CD4-positive, alpha-beta T cell treated with Interferon alpha-2 for 1 hour (primary cell): ENCODE data around the gene CBLN4.

Experiments
- DNase-seq, 2 donors: peaks; one replicate each; pipeline ENCODE4 v3.0.0-alpha.2; 2020 to 2022

The CBLN4 gene

DNA sequence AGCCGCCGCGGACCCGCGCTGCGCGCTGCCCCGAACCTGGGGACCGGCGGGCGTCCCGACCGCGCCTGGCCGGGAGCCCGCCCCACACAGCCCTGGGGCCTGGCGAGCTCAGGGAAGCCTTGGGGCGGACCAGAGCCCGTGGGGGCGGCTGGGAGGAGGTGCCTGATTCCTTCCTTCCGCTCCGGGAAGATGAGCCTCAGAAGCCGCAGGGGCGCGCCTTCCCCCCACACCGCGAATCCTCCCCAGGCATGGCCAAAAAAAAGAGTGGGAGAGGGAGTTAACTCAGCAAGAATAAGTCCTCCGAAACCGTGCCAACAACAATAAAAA, at the start of gene CBLN4:
CBLN4 (minus strand) TSS at position 131 of the 327 bp plus-strand sequence. CDS start 1,348 bp downstream, outside the sequence.
- DNase-seq, result no peak

DNA sequence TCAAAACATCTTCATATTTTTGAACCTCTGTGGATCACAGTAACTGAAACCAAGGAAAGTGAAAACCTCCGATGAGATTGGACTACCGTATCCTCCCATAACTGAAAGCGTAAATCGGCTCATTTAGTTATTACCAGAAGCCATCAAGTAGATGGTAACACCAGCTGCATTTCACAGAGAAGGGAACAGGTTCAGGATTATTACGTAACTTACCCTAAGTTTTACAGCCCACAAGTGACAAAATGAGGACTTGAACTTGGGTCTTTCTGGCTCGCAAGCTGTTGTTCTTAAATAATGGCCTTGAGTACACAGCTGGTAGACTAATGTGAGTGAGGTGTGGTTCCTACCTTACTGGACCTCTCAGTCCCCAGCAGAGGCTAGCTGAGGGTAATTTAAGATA, 37.9 kb upstream of the CBLN4 start:
- DNase-seq, result no peak

DNA sequence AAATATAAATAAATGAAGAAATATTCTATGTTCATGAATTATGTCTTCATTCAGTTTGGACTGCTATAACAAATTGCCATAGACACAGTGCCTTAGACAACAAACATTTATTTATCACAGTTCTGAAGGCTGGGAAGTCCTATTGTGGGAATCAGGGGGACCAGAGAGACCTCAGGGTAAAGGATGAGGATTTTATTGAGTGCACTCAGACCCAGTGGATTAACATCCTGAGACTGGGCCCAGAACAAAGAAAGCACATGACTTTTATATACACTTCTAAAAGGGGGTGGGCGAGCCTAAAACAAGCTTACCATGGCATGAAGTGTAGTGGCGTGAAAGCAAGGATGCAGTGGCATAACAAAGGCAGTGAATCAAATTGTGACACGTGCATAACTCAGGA, 26.9 kb upstream of the CBLN4 start:
- DNase-seq, result peak in 1 of 2 donors; percentile 2

DNA sequence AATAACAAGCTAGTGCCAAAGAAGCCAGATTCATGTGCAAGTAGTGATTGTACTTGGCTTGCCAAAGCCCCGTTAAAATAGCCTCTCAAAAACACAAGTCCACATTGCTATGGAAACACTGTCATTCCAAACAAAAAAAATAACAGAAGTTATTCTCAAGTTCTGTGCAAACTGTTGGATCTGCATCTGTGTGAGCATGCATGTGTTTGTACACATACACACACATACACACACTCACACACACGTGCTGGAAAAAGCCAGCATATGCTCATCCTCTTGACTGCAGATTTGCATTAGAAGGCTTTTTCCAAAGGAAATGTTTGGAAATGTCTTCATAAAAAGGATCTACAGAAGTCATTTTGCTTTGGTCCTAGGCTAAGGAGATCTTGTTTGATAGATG, 13.4 kb upstream of the CBLN4 start:
- DNase-seq, result no peak

DNA sequence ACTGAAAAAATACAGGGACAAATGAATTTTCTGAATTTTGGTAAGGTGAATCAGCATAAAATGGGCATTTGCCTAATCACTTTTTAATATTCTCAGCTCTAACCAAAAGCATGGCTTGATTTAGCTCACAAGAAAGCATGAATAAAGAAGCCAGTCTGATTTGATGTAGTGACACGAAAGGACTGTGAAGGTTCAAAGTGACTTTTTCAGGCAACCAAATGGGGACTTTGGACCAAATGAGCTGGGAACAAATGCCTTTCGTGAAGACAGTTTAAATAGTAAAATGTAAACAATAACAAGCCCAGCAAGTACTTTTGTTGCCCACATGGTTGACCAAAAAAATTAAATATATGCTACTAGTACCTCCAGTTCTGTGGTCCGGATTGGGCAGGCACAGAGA, 12.9 kb upstream of the CBLN4 start:
- DNase-seq, result no peak

DNA sequence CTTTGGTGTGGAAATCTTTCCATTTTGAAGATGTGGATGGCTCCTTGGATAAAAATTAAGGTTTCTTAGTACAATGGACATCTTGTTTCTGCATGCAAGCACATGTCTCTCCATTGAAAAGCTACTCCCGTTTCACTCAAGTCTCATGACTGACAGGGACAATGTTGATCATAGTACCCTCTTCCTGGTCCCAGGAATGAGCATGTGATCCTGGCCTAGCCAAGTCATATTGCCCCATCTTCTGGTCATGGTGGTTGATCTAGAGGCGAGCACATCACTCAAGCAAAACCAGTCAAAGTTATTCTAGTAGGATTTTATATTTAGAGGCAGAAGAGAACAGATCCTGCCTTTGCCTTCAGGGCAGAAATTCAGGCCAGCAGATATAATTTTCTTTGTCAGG, 12.2 kb upstream of the CBLN4 start:
- DNase-seq, result no peak

DNA sequence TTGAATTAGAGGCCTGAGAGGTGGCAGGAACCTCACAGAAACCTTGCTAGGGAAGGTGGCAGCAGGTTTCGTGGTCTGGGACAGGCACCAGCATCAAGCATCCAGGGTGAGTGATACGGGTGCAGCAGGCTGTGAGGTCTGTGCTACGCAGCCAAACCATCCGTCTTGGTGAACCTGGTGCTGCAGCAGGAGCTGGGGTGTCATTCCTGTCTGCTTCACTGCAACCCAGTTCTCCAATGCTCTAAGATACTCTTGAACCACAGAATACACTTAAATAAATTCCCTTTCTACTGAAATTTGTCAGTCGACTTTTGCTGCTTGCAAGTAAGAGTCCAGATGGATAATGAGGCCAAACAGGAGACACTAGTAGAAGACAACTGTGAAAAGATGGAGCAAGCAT, 9.7 kb upstream of the CBLN4 start:
- no peak for DNase-seq

DNA sequence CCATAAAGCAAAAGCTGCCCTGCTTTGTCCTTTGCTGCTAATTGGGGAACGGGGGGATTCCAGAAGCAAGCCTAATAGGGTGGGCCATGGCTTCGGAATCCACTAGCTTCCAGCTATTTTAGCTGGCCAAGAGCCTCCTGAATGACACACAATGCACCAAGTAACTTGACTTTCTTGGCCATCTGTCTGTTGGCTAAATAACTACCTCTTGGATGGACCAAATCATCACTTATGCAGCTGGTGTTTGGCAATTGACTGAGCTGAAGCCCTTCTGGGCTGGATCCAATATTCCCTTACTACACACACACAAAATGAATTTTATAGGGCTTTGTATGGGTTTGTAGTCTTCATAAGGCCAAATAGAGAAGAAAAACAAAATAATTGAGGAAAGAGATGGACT, 8.8 kb upstream of the CBLN4 start:
- no peak for DNase-seq

DNA sequence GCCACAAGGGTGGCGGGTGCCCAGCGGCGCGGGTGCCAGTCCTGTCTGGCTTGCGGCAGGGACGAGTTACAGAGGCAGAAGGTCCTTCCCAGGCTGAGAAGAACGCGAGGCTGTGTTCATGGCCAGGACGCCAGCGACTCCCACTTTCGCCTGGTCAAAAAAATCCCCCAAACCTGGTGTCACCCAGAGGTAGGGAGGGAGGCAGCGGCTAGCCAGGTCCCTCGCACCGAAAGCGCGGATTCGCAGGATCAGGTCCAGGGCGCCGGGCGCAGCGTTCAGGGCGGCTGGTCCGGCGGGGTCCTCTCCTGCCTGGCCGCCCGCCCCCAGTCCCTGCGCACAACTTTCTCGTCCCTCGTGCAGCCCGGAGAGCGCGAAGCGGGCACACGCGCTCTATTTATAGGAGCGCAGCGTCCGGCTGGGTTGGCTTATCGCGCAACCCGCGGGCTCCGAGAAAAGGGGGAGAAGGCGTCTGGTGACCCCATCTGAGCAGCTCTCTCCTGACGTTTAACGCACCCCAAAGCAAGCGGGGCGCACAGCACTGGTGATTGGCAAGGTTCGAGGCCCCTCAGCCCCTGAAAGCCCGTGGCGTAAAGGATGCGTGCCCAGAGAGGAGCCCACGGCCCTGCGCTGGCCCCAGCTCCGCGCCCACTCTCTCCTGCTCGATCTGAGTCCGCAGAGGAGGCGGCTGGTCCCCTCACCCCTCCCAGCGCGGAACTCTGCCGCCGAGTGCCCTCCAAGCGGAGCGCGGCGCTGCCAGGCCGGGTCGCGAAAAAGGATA, 519 bp downstream of the CBLN4 start:
- no peak for DNase-seq

DNA sequence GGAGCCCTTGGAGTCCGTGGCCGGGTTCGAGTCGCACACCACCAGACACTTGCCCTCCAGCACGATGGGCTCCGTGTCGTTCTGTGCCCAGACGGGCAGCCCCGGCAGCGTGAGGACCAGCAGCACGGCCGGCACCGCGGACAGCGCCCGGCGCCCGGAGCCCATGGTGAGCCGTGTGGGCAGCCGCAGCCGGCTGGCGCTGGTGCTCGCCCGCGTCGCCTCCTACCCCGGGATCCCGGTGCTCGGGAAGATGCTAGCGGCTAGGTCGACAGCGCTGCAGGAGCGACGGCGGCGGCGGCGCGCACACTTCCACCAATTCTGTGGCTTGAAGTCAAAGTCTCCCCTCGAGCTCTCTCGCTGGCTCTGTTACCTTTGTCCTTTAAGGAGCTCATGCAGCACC, 1.3 kb downstream of the CBLN4 start:
- no peak for DNase-seq

DNA sequence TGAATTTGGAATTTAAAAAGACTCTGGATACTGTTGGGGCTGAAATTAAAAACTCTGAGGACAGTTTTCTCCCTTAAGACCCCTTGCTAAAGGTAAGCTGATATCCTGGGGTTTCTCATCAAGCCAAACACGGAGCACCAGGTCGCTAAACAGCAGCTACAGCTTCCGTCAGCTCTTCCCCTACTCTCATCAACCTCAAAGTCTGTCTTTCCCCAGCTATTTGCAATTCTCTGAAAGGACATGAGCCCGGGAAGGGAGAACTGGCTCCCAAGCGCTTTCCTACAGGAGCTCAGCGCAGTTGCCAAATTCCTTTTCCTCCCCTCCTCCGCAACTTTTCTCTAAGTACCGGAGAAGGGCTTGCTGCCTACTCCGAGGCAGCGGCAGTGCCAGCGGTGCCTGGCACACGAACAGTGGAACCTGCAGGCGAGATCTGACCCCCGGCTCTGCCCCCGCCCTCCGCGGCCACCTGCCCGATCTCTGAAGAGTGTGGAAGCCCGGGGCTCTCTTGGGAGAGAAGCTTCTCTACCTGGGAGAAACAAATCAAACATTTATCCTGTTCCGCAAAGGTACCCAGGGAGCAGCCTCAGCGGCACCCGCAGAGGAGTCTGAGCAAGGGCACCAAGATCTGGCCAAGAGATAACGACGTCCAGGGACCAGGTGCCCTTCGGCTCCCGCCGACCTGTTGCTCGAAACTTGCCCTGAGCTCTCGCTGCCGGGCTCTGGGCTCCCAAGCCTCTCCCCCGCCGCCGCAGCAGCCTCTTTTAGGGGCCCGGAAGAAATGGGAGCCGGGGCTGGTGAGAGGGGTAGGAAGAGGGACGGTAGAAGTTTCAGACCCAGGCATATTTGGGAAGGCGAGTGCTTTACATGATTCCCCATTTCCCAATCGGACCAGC, 2.2 kb downstream of the CBLN4 start:
- no peak for DNase-seq

DNA sequence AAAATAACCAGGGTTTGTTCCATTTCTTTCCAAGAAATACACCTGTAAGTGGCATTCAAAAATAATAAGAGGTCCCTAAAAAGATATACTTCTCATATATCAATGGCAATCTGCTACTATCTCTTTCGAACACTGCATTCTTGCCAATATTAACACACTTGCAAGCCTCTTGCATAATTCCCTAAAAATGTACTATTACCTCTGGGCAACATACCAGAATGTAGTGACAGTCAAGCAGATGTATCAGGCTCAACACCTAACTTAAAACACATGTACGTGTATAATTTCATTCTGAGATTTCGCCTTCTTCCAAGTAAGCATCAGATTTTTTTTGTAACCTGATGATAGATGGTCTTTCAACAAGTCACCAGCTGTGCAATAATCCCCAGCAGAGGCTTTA, 3.4 kb downstream of the CBLN4 start:
- no peak for DNase-seq

DNA sequence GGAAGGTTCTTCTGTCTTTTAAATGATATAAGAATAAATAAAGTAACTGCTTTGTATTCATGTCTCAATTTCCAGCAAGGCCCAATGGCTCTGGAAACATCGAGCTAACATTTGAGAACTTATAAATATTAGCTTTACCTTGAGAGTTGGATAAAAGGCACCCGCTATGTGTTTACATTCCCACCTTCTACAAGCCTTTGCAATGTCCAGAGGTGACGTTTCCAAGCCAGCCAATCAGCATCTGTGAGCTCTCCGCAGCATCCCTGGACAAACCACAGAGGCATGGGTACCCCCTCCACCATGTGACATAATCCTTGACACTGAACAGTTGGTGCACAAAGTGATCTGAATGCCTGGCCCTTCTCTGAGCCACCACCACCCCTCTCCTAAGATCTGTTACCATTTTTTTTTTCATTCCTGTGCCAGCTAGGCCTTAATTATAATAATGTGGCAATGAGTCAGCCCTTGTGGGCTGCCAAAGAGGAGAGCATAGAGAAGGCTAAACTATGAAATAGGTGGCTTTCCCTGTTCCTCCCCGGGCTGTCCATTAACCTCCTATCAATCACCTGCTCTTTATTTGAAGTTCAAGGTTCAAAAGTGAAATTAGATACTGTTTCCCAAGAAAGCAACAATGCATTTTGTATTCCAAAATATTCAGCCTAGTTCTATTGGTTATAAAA, 4.1 kb downstream of the CBLN4 start:
- no peak for DNase-seq

DNA sequence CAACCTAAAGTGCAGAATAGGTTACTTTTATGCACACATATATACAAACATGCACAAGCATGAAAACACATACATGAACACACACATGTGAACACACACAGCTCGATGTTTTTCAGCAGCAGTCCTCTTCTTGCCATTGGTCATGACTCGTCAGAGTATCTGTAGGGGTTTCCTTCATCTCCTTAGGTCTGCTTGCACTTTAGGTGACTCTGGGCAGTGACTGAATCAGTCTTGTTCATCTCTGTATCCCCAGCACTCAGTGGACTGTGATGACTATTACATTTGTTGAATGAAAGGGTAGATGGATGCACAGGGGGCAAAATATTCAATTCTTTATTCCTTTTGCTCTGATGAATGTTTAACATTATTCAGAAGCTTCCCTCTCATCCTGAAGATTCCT, 26.8 kb downstream of the CBLN4 start:
- DNase-seq, result no peak

DNA sequence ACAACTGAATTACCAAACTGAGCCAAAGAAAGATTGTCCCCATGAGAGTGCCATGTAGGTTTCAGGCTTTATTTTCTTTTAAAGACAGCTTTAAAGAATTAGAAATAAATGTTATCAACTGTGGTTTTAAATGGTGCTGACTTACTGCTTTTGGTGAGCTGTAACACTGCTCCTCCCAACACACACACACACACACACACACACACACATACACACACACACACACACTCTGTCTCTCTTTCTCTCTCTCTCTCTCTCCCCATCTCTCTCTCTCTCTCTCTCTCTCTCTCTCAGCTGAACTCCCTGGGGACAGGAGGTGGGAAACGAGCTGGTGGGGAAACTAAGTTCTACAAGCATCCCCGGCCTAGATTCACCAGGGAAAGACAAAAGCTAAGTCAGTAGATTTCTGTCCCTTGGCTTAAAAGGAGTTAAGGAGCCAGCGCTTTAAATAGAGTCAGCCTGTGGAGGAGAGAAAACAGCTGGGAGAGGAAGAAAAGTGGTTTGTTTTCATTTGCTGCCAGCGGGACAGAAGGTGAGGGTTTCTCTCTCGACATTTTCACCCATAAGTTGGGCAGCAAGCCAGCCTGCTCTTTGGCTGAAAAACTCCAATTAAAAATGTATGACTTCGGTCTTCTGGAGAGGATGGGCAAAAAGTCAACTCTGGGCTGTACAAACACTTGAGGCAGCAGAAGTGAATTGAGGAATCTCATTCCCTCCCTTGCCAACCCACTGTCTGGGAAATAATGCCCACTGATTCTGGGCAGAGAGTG, 27.4 kb downstream of the CBLN4 start:
- DNase-seq, result no peak

DNA sequence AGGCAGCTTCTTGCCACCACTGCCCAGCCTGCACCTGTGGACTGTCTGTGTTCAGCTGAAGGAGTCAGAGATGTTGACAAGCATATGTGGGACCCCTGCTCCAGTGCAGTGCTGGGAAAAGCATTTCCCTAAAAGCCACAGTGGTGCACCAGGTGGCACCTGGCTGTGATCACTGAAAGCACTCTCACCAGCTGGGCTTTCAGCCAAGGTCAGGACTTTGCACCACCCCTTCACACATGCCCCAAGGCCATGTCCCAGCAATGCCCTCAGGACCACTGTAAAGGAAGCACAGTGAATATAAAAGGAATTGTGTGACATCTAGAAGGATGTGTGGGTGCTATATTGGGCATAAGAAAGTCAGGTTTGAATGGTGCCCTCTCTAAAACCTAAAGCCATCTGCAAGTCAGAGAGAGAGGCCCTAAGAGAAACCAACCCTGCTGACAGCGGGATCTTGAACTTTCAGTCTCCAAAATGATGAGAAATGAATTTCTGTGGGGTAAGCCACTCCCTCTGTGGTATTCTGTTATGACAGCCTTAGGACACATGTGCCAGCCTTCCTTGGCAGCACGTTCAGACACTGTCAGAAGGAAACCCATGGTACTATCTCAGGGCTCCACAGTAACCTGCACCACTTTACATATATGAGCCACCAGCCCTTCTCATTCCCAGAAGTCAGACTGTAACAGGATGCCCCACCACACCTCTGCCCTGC, 30.7 kb downstream of the CBLN4 start:
- no peak for DNase-seq

DNA sequence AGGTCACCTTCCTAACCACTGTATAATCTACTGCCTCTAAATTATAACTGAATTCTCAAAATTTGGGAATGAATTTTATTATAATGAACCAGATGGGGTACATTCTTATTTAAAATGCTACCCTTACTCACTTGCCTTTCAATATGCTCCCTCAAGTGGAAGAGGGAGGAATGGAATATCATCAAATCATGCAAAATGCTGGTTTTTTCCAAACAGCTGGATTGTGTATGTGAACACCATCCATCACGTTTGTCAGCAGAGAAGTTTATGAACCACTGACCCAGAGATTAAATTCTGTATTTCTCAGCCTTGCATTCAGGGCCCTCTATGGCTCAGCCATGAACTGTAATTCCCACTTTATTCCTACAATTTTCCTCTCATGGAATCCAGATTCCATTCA, 40.5 kb downstream of the CBLN4 start:
- no peak for DNase-seq

DNA sequence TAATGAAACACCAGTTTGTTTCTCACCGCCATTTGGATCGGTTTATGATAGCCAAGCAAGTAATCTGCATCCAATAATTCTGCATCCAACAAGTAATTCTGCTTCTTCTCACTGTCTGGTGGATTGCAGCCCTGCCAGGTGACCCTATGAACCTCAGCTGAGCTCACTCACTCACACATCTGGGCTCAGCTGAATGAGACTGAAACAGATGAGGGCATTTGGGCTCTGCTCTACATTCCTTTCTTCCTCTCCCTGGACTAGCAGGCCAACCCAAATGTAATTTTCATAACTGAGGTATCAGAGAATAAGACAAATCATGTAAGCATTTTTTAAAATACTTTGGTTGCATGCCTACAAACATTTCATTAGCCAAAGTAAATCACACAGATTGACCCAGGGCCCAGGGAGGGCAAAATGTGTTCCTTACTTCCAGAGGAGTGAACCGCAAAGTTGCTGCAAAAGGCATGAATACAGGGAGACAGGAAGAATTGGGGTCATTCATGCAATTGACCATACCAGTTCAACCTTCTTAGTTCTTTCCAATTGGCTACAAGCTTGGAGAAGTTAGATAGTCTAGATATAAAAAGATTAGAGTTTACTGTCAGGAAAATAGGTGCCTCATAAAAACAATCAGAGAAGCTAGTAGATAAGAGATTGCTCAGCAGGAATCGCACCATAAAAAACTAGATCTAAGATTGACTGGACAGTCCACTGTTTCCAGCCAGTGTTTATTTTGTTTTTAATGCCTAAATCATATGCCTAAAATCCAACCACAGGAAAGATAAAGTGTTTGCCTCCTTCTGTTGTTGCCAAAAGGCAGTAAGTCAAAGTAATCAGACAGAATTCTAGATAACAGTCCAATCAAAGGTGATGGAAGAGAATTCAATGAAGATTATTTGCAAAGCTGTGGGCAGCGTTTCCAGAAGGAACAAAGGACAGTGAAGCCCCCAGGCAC, 43.7 kb downstream of the CBLN4 start:
- no peak for DNase-seq

DNA sequence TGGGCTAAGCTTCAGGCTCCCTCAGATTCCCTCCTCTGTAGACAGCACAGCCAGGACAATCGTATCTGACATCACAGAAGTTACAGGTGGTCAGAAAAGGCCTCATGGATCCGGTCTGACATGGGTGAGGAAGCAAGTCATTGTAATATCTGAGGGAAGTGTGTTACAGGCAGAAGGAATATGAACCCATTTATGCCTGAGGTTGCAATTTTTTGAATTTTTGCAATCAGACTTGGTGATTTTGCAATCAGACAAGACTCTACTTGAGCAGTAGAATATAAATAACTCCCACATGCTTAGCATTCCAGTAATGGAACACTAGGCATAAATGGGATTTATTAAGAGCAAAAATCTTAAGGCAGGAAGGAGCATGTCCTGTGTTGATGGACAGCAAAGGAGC, 52.1 kb downstream of the CBLN4 start:
- DNase-seq, result no peak

DNA sequence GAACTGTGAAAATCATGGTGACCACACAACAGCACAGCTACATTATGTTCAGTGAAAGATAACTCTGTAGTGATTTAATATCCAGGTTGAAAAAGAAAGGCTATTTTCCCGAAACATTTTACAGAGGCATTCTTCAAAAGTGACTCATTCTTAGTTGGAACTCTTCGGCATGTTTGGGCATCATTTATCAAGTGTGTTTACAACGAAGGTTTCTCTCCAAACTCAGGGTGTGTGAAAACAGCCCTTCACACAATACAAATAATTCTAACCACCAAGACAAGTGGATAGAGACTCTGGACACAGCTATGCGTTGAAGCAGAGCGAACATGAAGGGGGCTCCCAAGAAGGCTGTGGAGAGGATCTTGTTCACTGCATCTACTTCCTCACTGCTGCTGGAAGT, 57.6 kb downstream of the CBLN4 start:
- no peak for DNase-seq
